Activated B cell treated with CpG ODN at 0.5 μM for 24 hours (primary cell): ENCODE results near the gene MX1. TPM values are rescaled to one million over a fixed set of nuclear protein-coding genes. Genes with fewer than 3 reads are reported as not detected.

Experiments
- ATAC-seq: fragments of 200-7000 bp; cut with Tn5 transposase; one replicate; pipeline ENCODE4 v1.10.0; 2021; ENCODE audit warnings: low read depth, mild to moderate bottlenecking, moderate library complexity
- CTCF ChIA-PET: fragments of 350-600 bp; sonication (Branson Sonifier 250); formaldehyde crosslinking; loops from one replicate; lab custom pipeline; 2021; ENCODE audit warnings: antibody characterized with exemption; lab: Charles Lee
- POLR2A ChIA-PET: fragments of 350-600 bp; sonication (Branson Sonifier 250); formaldehyde crosslinking; loops from one replicate; lab custom pipeline; 2021; ENCODE audit warnings: antibody characterized with exemption; lab: Charles Lee
- DNase-seq: peaks from one replicate; pipeline ENCODE4 v3.0.0; 2022
- H3K27ac Mint-ChIP-seq: one replicate; pipeline ENCODE4 v1.8.0; 2020; ENCODE audit warnings: mixed read lengths
- H3K27me3 Mint-ChIP-seq: one replicate; pipeline ENCODE4 v1.8.0; 2021; ENCODE audit warnings: mixed read lengths
- H3K36me3 Mint-ChIP-seq: one replicate; pipeline ENCODE4 v1.8.0; 2021; ENCODE audit warnings: low read depth, mixed read lengths
- H3K4me1 Mint-ChIP-seq: one replicate; pipeline ENCODE4 v1.8.0; 2021; ENCODE audit warnings: mixed read lengths
- H3K4me3 Mint-ChIP-seq: one replicate; pipeline ENCODE4 v1.8.0; 2020; ENCODE audit warnings: mild to moderate bottlenecking, mixed read lengths
- H3K9me3 Mint-ChIP-seq: one replicate; pipeline ENCODE4 v1.8.0; 2020; ENCODE audit warnings: mixed read lengths
- CTCF ChIP-seq: fragments of 200-600 bp; IDR thresholded peaks from one replicate; pipeline ENCODE4 v1.8.0; 2022; ENCODE audit warnings: antibody characterized with exemption, mild to moderate bottlenecking
- intact Hi-C: fragments of 100-400 bp; cut with micrococcal nuclease; formaldehyde crosslinking; loops from one replicate; pipeline ENCODE4 v1.15.1; 2024
- total RNA-seq: library from RNA; stranded (reverse); gene quantifications from 2 replicates; pipeline ENCODE4 v1.2.3, GENCODE V29; 2022

The MX1 gene
- total RNA-seq, 1 donor from 2014 or later: 64.2 TPM

GRCh38 chr21:41439248-41439647 is 13.2 kb downstream of the MX1 start:
- H3K4me1 Mint-ChIP-seq: peaks cover 2% of the 10 kb centered on the region
- intact Hi-C loops: no loop called here
- DNase-seq (no peak), ATAC-seq (no peak)
- ChIA-PET POLR2A (no interaction called here), CTCF (interaction anchor here (1.0 kb wide), 1 partner anchor 156 kb away, joined by 3 read pairs; no protein-coding TSS in a partner anchor)
- TF ChIP-seq CTCF: no peak
- no peaks in the 10 kb centered on the region for H3K27me3 Mint-ChIP-seq
- H3K4me3 Mint-ChIP-seq: no peak overlapping the region
- peaks cover 96% of the 10 kb centered on the region for H3K36me3 Mint-ChIP-seq
- peaks cover 9% of the 10 kb centered on the region for H3K9me3 Mint-ChIP-seq
- H3K27ac Mint-ChIP-seq: no peak overlapping the region

DNA sequence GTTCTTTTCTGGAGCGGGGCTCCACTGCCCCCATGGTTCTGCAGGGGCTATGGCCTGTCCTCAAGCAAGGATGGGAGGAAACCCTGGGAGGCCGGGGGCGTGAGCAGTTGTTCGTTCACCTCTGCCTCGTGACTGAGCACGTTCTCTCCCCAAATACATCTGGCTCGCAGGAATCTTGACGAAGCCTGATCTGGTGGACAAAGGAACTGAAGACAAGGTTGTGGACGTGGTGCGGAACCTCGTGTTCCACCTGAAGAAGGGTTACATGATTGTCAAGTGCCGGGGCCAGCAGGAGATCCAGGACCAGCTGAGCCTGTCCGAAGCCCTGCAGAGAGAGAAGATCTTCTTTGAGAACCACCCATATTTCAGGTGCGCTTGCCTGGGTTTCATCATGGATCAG is 15.5 kb downstream of the MX1 start:
- no peaks in the 10 kb centered on the region for H3K27me3 Mint-ChIP-seq
- intact Hi-C loops: no loop called here
- H3K9me3 Mint-ChIP-seq: no peaks in the 10 kb centered on the region
- CTCF ChIA-PET: no interaction called here
- DNase-seq: no peak
- H3K4me1 Mint-ChIP-seq: no peaks in the 10 kb centered on the region
- peaks cover 96% of the 10 kb centered on the region for H3K36me3 Mint-ChIP-seq
- no peak overlapping the region for H3K27ac Mint-ChIP-seq
- H3K4me3 Mint-ChIP-seq: no peak overlapping the region
- ATAC-seq: no peak
- POLR2A ChIA-PET: no interaction called here
- TF ChIP-seq CTCF: no peak

DNA sequence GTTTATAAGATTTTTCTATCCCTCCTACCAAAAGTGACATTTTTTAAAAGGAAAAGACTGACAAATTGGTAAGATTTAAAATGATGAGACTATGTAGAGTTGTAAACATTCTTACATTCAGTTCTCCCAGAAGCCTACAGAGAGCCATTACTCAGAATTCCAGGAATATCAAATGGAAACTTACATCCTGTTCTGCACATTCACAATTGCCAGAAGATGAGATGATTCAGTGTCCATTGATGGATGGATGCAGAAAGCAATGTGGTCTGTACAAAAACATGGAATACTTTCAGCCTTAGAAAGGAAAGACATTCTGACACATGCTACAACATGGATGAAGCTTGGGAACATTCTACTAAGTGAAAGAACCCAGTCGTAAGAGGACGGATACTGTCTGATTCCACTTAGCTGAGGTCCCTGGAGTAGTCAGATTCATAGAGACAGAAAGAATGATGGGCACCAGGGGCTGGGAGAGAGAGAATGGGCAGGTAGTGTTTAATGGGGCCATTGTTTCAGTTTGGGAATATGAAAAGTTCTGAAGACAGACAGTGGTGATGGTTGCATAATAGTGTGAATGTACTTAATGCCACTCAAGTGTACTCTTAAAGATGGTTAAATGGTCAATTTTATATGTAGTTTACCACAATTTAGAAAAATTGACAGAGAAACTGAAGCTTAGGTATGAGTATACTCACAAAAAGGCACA is 16.6 kb downstream of the MX1 start:
- Mint-ChIP-seq H3K27me3 (no peaks in the 10 kb centered on the region), H3K4me3 (no peak overlapping the region), H3K27ac (no peak overlapping the region), H3K36me3 (peaks cover 96% of the 10 kb centered on the region), H3K4me1 (no peaks in the 10 kb centered on the region), H3K9me3 (no peaks in the 10 kb centered on the region)
- TF ChIP-seq CTCF: no peak
- intact Hi-C loops: no loop called here
- ChIA-PET CTCF (interaction anchor here (1.5 kb wide), 1 partner anchor 159 kb away, joined by 3 read pairs; no protein-coding TSS in a partner anchor), POLR2A (no interaction called here)
- ATAC-seq (no peak), DNase-seq (no peak)

GRCh38 chr21:41443562-41443961 is 17.5 kb downstream of the MX1 start:
- DNase-seq (no peak), ATAC-seq (no peak)
- ChIA-PET CTCF (interaction anchor here (1.5 kb wide), 1 partner anchor 160 kb away, joined by 3 read pairs; no protein-coding TSS in a partner anchor), POLR2A (interaction anchor here (0.6 to 0.7 kb wide), 2 partner anchors 112 to 1998 kb away, joined by 3 to 13 read pairs; no protein-coding TSS in a partner anchor)
- Mint-ChIP-seq H3K4me3 (no peak overlapping the region), H3K9me3 (no peaks in the 10 kb centered on the region), H3K4me1 (no peaks in the 10 kb centered on the region), H3K36me3 (peaks cover 96% of the 10 kb centered on the region), H3K27me3 (no peaks in the 10 kb centered on the region), H3K27ac (no peak overlapping the region)
- TF ChIP-seq CTCF: no peak
- intact Hi-C loops: no loop called here

DNA sequence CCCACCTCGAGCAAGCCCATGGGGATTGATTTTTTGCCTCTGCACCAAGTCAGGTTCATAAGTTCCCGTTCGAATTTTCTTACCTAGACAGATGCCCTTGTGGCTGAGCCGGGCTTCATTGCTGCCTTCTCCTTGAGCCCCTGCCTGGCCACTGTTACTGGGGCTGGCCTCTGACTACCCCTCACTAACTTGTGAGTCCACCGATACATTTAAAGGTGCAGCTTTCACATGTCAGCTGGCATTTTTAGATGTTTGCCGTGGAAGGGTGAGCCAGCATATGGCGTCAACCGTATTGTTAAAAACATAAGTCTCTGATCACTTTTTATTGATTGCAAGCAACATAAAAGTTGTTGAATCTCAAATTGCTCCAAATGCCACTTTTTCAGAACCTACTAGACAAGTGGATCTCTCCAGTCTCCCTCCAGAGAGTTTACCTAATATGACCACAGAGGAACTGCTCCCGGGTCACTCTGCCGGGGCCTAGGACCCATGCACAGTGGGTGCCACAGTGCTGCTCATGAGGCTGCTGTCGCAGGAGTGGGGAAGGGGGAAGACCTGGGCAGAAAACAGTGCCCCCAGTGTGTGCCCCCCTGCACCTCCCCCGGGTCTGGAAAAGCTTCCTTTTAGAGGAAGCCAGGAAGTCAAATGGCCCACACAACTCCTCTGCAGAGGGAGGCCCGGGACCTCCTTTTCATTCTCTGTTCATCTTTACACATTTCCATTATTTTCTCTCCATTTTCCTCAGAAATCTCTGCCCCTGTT is 18.8 kb downstream of the MX1 start:
- H3K4me3 Mint-ChIP-seq: no peak overlapping the region
- DNase-seq (no peak), ATAC-seq (no peak)
- POLR2A ChIA-PET: no interaction called here
- H3K4me1 Mint-ChIP-seq: no peaks in the 10 kb centered on the region
- no peak for TF ChIP-seq CTCF
- intact Hi-C loops: no loop called here
- CTCF ChIA-PET: no interaction called here
- no peaks in the 10 kb centered on the region for H3K27me3 Mint-ChIP-seq
- H3K27ac Mint-ChIP-seq: no peak overlapping the region
- peaks cover 97% of the 10 kb centered on the region for H3K36me3 Mint-ChIP-seq
- H3K9me3 Mint-ChIP-seq: no peaks in the 10 kb centered on the region
